Smooth muscle cell (in vitro differentiated cells): ENCODE results near the gene SEPTIN1. TPM values are rescaled to one million over a fixed set of nuclear protein-coding genes. Genes with fewer than 3 reads are reported as not detected.

Experiments used
- DNase-seq: peaks from one replicate; lab custom pipeline; 2025; ENCODE audit not compliant: unreplicated experiment; lab: John Stamatoyannopoulos, UW
- H2AFZ ChIP-seq: fragments of 200-600 bp; sonication (generic); 2 replicates; pipeline ENCODE4 v1.6.0; 2016; ENCODE audit warnings: antibody characterized with exemption, low read depth, mild to moderate bottlenecking
- H3F3A ChIP-seq: fragments of 200-600 bp; sonication (generic); 2 replicates; pipeline ENCODE4 v1.6.0; 2017; ENCODE audit warnings: antibody characterized with exemption, low read depth
- H3K27ac ChIP-seq: fragments of 200-600 bp; sonication (generic); 2 replicates; pipeline ENCODE4 v1.5.1; 2016; ENCODE audit warnings: low read depth, mild to moderate bottlenecking
- H3K27me3 ChIP-seq: fragments of 200-600 bp; sonication (generic); 2 replicates; pipeline ENCODE4 v1.6.1; 2016; ENCODE audit warnings: low read depth, mild to moderate bottlenecking
- H3K36me3 ChIP-seq: fragments of 200-600 bp; sonication (generic); 2 replicates; pipeline ENCODE4 v1.5.1; 2016; ENCODE audit warnings: low read depth
- H3K4me1 ChIP-seq: fragments of 200-600 bp; sonication (generic); 2 replicates; pipeline ENCODE4 v1.5.1; 2016; ENCODE audit warnings: low read depth
- H3K4me2 ChIP-seq: fragments of 200-600 bp; sonication (generic); 2 replicates; pipeline ENCODE4 v1.6.0; 2016; ENCODE audit warnings: mild to moderate bottlenecking
- H3K4me3 ChIP-seq: fragments of 200-600 bp; sonication (generic); 2 replicates; pipeline ENCODE4 v1.5.1; 2016; ENCODE audit warnings: mild to moderate bottlenecking
- H3K79me2 ChIP-seq: fragments of 200-600 bp; sonication (generic); 2 replicates; pipeline ENCODE4 v1.6.0; 2016; ENCODE audit warnings: low read depth, mild to moderate bottlenecking
- H3K9ac ChIP-seq: fragments of 200-600 bp; sonication (generic); 2 replicates; pipeline ENCODE4 v1.6.0; 2016; ENCODE audit warnings: low read depth
- H3K9me3 ChIP-seq: fragments of 200-600 bp; sonication (generic); replicated peaks from 2 replicates; pipeline ENCODE4 v1.5.1; 2016; ENCODE audit warnings: low read depth
- H4K20me1 ChIP-seq: fragments of 200-600 bp; sonication (generic); 2 replicates; pipeline ENCODE4 v1.6.0; 2016; ENCODE audit warnings: low read depth
- WGBS: methylation state at CpG from one replicate; pipeline ENCODE4 v1.1.7; 2016; ENCODE audit warnings: low lambda C conversion rate; 5-methylcytosine and 5-hydroxymethylcytosine counted together
- polyA plus RNA-seq: library from polyadenylated mRNA; unstranded; fragments of >200 nt; fragmentation: Nextera tagmentation; extraction: Ambion mirVana; gene quantifications from 2 replicates; pipeline ENCODE4 v1.2.1, GENCODE V29; 2016
- total RNA-seq: library from RNA; depleted of rRNA; stranded (reverse); fragments of >200 nt; gene quantifications from 2 replicates; pipeline ENCODE4 v1.2.3, GENCODE V29; 2014
- TF ChIP-seq, protein P1 (sequence below): fragments of 200-600 bp; sonication (generic); IDR thresholded peaks from 2 replicates; pipeline ENCODE4 v1.5.1; 2017; ENCODE audit warnings: borderline replicate concordance, mild to moderate bottlenecking, antibody characterized with exemption; ENCODE audit not compliant: insufficient read depth, poor library complexity, severe bottlenecking

The SEPTIN1 gene
- total and polyA plus RNA-seq, 2 experiments from 2014 or later: 0.27 to 3.7 TPM

DNA sequence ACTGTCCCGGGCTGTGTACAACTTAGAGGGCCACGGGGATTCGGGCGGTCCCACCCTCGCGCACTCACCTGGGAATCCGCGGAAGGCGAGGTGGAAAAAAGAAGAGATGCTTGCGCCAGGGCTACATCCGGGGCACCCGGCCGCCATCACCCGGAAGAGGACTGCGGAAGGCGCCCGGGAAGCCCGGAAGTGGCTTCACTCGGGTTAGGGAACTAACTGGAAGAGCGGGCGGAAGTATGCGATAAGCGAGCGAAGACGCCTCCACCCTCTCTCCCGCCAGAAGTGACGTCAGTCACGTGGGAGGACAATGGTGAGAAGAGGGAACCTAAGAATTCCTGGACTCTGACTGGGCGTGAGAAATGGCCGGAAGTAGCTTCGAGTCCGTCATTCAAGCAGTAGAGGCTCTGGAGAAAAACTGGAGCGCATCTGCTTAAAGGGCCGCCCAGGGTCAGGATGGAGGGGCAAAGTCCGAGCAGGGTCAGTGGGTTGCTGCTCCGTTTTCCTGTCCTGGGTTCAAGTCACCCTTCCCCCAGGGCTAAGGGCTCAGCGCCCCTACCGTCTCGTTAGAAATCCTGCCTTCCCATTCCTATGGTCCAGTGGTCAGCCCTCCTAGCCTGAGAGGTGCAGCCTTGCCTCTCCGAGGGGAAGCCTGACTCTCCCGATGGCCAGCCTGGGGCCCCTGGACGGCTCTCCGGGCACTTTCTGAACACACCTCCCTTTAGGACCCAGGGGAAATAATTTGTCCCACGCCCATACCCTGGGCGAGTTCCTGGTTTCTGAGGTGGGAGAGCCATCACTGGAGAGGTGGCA, 27.0 kb downstream of the SEPTIN1 start, which contains the start of gene CD2BP2:
Gene CD2BP2 (minus strand): TSS at position 165 of the 810 bp plus-strand sequence. CDS start 627 bp downstream, outside the sequence.
- Histone ChIP-seq H3K4me1 (peaks cover 16% of the 10 kb centered on the region), H3K36me3 (no peaks in the 10 kb centered on the region), H3K9ac (peak within 1 kb of the TSS; percentile 97), H3K27ac (peak within 1 kb of the TSS; percentile 98), H3K27me3 (no peaks in the 10 kb centered on the region), H2AFZ (peak within 1 kb of the TSS; percentile 64), H3K79me2 (peaks cover 20% of the 10 kb centered on the region), H3F3A (peaks cover 3% of the 10 kb centered on the region), H3K4me2 (peak within 1 kb of the TSS; percentile 91), H3K9me3 (no peaks in the 10 kb centered on the region), H3K4me3 (peak within 1 kb of the TSS; percentile 83), H4K20me1 (no peaks in the 10 kb centered on the region)
- TF ChIP-seq, protein P1, sequence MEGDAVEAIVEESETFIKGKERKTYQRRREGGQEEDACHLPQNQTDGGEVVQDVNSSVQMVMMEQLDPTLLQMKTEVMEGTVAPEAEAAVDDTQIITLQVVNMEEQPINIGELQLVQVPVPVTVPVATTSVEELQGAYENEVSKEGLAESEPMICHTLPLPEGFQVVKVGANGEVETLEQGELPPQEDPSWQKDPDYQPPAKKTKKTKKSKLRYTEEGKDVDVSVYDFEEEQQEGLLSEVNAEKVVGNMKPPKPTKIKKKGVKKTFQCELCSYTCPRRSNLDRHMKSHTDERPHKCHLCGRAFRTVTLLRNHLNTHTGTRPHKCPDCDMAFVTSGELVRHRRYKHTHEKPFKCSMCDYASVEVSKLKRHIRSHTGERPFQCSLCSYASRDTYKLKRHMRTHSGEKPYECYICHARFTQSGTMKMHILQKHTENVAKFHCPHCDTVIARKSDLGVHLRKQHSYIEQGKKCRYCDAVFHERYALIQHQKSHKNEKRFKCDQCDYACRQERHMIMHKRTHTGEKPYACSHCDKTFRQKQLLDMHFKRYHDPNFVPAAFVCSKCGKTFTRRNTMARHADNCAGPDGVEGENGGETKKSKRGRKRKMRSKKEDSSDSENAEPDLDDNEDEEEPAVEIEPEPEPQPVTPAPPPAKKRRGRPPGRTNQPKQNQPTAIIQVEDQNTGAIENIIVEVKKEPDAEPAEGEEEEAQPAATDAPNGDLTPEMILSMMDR: no peak
- peak; percentile 69 for DNase-seq
- WGBS: 1% methylated on average over 45 of the region's 45 CpGs

DNA sequence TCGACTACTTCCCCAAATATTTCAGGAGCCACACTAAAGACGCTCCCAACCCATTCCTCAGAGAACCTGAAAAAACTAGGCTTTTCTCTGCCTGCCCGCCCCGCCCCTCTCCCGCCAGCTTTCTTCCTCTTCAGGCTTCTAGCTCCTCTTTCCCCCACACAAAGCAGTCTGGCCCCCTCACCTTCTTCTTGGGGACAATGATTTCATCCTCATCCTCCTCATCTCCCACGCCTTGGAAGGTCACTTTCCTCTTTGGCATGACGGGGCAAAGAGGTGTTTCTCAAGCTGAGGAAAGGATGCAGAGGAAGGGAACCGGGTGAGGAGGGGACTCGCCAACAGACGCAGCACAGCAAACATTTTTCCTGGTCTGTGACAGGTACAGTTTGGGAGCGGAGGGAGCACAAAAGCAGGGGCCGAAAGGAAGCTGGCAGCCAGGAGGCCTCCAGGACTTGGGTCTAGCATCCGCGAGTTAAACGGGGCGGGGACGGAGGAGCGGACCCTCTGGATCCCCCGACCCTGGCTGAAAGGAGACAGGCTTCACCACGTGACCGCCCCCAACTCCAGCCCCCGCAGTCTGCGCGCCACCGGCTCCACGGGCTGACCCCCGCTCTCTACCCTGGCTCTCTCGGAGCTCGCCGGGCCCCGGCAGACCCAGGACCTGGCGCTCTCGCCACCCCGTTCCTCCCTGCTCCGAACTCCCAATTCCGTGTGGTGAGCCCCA, 27.8 kb downstream of the SEPTIN1 start:
- whole genome bisulfite sequencing: 4% methylated on average over 34 of the region's 36 CpGs
- peak overlapping the region; percentile 94 for H3K9ac ChIP-seq
- H3K27ac ChIP-seq: peak overlapping the region; percentile 98
- H3F3A ChIP-seq: peaks cover 3% of the 10 kb centered on the region
- H3K4me2 ChIP-seq: peak overlapping the region; percentile 91
- no peaks in the 10 kb centered on the region for H4K20me1 ChIP-seq
- TF ChIP-seq, protein P1: no peak
- DNase-seq: no peak
- H3K4me1 ChIP-seq: peaks cover 16% of the 10 kb centered on the region
- H3K79me2 ChIP-seq: peaks cover 15% of the 10 kb centered on the region
- H2AFZ ChIP-seq: peak overlapping the region; percentile 64
- H3K4me3 ChIP-seq: peak overlapping the region; percentile 83
- no peaks in the 10 kb centered on the region for H3K27me3 ChIP-seq
- H3K9me3 ChIP-seq: no peaks in the 10 kb centered on the region
- H3K36me3 ChIP-seq: no peaks in the 10 kb centered on the region

DNA sequence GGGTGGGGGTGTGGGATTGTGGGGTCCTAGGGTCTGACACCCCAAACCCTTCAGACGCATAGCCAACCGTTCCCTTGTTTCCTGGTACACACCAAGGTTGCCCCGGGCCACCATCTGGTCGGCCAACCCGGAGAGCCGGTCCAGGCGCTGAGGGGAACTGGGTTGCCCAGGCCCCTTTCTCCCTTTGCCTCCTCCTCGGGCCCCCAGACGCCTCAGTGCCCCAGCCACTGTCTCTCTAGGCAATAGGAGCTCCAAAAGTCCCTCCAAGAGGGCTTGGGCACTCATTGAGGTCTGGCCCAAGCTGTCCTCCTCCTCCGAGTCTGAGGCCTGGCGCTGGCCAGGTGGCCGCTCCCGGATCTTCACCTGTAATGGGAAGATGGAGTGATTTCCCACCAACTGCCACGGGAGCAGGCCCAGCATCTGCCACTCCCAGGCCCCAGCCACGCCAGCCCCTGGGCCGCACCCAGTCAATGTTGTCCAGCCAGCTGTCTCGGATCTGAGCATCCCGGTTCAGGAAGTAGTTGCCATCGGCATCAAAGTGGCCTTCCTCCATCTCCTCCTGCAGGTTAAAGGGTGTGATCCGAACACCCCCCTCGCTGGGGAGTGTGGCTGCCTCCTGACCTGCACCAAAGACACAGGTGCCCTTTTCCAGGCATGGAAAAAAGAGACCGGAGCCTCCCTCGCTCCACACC, 28.8 kb downstream of the SEPTIN1 start:
- Histone ChIP-seq H3K4me3 (peak overlapping the region; percentile 83), H4K20me1 (no peaks in the 10 kb centered on the region), H3K4me1 (peaks cover 16% of the 10 kb centered on the region), H3K36me3 (no peaks in the 10 kb centered on the region), H3K27ac (peak overlapping the region; percentile 98), H2AFZ (no peak overlapping the region), H3K4me2 (peak overlapping the region; percentile 91), H3F3A (peaks cover 3% of the 10 kb centered on the region), H3K27me3 (no peaks in the 10 kb centered on the region), H3K9ac (peak overlapping the region; percentile 94), H3K79me2 (peaks cover 15% of the 10 kb centered on the region), H3K9me3 (no peaks in the 10 kb centered on the region)
- 97% methylated on average over 23 of the region's 23 CpGs for WGBS
- TF ChIP-seq, protein P1: no peak
- DNase-seq: no peak
